Activated CD4-positive, alpha-beta T cell treated with anti-CD3 and anti-CD28 coated beads, Interleukin-2, Interleukin-6, amounts not matched to agents 100 ng/mL and 50 ng/mL, durations not matched to agents 16 hours and 8 hours (primary cell): ENCODE measurements around the gene ADAM12.

Experiments used
- DNase-seq: peaks from one replicate; pipeline ENCODE4 v3.0.0-alpha.2; 2020

The ADAM12 gene

DNA sequence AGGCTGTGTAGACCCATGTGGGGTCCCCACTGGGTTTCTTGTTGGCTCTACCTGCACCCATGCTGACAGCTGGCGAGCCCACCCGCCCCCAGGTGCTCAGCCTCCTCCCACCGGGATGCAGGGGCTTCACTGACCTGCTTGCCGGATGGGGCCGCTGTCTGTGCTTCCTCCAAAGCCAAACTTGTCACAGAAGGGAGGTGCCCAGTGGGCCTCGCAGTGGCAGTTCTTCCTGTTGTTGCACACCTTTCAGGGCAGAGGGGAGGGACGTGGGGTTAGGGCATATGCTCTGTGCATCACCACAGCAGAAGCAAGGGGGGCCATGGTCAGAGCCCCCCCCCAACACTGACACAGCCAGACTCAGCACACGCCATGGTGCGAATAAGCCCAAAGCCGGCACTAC lies 345.4 kb downstream of the ADAM12 start:
- DNase-seq, result no peak

DNA sequence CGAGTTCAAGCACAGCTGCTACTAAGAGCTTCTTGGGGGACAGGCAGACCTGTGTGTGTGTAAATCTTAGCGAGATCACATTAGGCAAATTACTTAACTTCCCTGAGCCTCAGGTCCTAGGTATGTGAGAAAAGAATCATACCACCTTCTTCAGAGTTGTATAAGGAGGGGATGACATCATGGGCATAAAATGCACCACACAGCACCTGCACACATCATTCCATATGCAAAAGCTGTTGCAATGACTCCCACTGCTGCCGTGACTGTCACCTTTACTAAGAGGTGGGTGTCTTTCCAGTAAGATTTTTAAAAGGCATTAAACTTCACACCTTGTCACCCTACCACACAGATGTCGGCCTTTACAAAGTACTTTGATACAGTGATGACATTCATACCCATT lies 345.9 kb downstream of the ADAM12 start:
- no peak for DNase-seq

GRCh38 chr10:126041804-126042231 lies 346.5 kb downstream of the ADAM12 start:
- peak; percentile 83 for DNase-seq

- DNase-seq, result no peak
These were observed 347.2 kb downstream of the ADAM12 start for GRCh38 chr10:126041117-126041516.

DNA sequence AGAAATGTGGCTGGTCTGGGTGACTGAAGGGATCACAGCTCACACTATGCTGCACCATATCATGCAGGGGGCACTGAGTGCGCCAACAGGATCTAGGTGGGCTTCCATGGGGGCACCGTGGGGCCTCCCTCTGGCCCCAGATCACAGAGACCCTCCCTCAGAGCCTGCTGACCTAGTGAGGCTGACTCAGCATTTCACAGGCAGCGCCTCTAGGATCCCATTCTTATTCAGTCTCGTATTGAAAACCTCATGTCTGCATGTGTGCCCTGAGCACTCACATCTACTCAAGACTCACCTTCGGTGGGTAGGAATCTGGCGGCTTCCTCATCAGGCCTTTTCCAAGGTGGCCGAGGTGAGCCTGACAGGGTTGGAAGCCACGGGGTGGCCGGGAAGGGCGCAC lies 350.3 kb downstream of the ADAM12 start:
- DNase-seq, result no peak

- DNase-seq, result no peak
These were observed 351.8 kb downstream of the ADAM12 start for GRCh38 chr10:126036515-126036914.

GRCh38 chr10:126034586-126034985 lies 353.7 kb downstream of the ADAM12 start:
- DNase-seq, result no peak

- DNase-seq, result no peak
These were observed 358.3 kb downstream of the ADAM12 start for GRCh38 chr10:126029999-126030398.

- no peak for DNase-seq
These were observed 360.6 kb downstream of the ADAM12 start for GRCh38 chr10:126027692-126028091.

- DNase-seq, result no peak
These were observed 365.4 kb downstream of the ADAM12 start for GRCh38 chr10:126022841-126023240.

GRCh38 chr10:126021833-126022500 lies 366.3 kb downstream of the ADAM12 start:
- no peak for DNase-seq

DNA sequence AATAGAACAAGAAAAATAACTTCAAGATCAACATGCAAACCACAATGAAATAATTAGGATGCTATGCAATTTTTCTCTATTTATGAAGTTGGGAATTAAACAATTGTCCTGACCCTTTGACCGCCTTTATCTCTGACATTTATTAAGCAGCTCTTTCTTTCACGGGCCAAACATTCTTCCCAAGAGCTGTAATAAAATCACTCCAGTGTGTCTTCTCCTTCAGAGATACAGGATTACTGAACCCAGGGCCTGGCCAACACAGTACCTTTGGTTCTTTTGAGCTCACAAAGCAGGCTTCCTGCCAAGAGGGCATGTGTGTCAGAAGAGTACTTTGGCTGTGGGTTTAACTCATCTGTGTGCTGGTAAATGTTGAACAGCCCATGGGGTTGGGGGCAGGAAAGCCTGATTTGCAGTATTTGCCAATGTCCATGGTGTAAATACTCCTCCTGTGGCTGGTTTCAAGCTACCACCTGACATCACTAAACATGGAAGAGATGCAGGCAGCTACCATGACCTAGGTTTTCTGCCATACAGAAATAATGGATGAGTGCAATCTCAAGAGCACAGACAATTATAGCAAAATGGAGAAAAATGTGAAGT lies 370.2 kb downstream of the ADAM12 start:
- DNase-seq, result no peak

DNA sequence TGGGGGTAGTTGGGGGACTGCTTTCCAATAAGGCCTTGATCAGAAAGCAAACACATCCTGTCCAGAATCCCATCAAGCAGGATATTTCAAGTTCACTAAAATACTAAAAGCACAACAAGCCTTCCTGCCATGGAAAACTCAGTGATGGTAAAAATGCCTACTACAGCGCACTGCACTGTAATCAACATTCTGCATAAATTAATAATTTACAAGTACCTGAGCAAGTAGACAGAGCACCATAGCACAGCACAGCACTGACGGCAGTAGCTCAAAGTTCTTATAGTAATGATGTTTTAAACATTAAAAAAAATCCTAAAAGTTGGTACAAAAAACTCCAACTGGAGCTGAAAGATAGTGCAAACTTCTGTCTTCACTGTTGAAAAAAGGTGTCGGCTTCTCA lies 371.4 kb downstream of the ADAM12 start:
- DNase-seq, result no peak

GRCh38 chr10:126016156-126016805 lies 372.0 kb downstream of the ADAM12 start:
- DNase-seq, result no peak

DNA sequence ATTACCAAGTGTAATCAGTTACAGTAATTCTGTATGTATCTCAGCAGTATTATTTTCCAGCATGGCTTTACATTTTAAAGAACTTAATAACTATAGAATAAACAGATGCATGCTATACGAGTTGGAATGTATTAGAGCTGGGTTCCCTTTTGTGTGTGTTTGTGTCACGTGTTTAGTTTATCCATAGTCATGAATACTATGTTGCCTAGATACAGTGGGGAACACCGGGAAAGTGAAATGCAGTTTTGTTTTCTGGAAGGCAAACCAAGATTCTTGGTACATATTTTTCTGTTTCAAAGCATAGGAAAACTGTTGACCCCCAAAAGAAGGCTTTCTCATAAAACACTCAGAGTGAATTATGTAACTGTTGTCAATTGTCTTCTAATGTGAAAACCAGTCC lies 372.9 kb downstream of the ADAM12 start:
- no peak for DNase-seq

DNA sequence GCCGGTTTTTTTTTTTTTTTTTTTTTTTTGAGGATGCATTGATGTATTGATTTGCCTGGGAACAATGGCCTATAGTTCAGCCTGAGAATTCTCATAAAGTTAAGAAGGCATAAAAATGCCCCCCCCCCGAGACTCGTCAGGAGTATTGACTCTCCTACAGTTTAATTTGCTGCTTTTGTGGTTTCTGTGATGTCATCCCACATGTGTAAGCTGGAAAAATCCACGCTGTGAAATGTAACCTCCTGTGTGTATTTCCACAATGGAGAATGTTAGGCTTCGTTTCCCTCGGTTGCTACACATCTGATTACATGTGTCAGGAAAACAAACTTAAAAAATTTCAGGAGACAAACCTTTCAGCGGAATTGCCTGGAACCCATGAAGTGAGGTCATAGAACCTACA lies 374.0 kb downstream of the ADAM12 start:
- no peak for DNase-seq

- peak; percentile 54 for DNase-seq
These were observed 374.6 kb downstream of the ADAM12 start for GRCh38 chr10:126013489-126014281.

DNA sequence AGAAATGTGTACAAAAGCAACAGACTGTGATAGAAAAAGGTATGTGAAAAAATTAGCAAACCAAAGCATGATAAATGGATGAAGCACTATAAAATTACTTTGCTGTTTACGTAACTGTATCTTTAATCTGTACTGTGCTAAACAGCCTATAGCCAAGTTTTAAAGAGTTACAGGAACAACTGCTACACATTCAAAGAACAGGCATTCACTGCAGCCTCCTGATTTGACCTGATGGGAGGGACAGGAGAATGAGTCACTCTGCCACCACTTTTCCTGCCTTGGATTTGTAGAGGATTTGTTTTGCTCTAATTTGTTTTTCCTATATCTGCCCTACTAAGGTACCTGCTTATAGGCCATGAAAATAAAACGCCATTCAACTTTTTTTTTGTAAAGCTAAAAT lies 375.8 kb downstream of the ADAM12 start:
- no peak for DNase-seq

GRCh38 chr10:126011995-126012394 lies 376.3 kb downstream of the ADAM12 start:
- no peak for DNase-seq

DNA sequence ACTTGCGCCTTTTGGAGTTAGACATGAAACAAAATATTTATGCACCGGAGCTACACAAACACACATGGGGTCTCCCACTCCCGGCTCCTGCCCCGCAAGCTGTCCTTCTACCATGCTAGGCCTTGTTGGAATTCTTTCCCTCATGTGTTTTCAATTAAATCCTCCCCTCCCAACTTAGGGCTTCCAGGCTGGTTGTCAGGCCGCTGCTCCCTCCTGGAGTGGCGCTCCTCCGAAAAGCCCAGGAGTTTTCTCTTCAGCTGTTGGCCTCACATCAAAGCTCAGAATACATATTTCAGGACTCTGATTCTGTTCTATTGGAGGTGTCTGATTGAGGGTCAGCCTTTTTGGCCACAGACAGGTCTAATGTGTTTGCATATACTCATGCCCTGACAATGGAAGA lies 378.6 kb downstream of the ADAM12 start:
- DNase-seq, result no peak

DNA sequence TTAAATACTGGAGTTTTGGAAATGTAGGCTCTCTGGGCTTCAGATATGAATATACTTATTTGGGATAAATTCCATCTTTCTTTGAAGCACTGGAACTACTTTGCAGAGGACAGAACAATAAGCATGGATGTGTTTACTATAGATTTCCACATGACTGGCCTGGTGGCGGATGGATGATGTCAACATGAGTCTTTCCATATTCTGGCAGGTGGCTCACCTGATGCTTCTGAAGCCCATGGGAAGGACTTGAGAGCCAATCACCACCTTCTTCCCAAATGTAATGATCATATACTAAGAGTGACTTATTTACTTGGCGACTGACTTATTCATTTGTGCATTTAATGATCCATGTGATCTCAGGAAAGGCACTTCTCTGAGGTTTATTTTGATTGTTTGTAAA lies 381.4 kb downstream of the ADAM12 start:
- no peak for DNase-seq

GRCh38 chr10:126006264-126006663 lies 382.0 kb downstream of the ADAM12 start:
- no peak for DNase-seq

- no peak for DNase-seq
These were observed 383.5 kb downstream of the ADAM12 start for GRCh38 chr10:126004752-126005151.

DNA sequence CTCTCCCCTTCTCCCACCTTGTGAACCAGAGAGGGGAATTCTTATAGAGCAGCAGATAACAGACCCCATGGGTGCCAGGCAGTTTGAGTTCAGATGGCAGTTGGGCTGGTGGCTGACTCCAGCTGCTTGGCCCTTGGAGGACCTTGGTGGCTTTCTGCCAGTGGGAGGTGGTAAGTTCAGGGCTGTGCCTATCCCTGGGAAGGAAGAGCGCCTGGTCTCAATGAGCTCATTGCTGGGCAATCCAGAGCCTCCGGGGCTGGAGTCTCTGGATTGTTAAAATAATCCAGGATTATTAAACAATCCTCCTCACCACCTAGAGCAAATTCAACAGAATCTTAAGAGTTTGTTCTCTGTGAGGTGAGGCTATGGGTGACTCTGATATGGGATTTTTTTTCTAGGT lies 386.7 kb downstream of the ADAM12 start:
- no peak for DNase-seq
